Measurements from ENCODE around the gene IER3. TPM values are rescaled to one million over a fixed set of nuclear protein-coding genes. Genes with fewer than 3 reads are reported as not detected.
A peak's percentile ranks its signal among the peaks of the same experiment; 100 is the strongest.

Gene IER3
- total and polyA plus RNA-seq, 2 of the 13 experiments (the other 11 are each of a cell fraction or from before 2014, with no cell fraction given): 51.1 to 131 TPM

DNA sequence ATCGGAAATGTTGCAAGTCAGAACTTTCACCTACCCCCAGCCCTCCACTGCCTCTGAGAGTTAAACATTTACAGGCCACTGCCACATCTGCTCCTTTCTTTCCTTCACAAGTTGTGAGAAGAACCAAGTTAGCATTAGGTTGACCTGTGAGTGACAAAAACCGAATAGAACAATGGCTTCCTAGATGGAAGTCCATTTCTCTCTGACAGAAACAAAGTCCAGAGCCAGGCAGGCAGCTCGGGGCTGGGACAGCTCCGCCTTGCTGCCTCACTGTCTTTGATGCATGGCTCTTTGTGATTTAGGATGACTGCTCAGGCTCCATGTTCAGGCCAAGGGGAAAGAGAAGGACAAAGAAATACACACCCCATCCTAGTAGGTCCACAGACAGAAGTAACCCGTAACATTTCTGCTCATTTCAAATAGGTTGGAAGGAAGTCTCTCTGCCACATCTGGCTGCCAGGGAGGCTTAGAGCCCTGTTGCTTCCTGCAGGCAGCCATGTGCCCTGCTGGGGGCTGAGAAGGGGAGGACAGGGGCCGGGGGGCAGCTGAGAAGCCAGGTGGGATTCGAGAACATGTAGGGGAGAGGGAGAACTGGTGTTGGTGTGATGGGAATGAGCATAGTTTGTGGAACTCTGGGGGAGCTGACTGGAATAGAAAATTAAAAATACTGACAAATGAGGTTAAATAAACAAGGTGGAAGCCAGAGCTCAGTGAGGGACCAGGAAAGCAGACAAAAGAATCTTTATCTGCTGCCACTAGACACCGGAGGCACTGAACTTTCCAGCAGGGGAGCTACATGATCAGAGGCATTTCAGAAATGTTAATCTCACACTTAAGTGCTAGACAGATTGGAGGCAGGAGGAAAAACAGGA lies 19.5 kb upstream of the IER3 start (continued):
- peak; percentile 22; the same call in 1 of the 2 replicates for TF ChIP-seq ZBTB20 (CRISPR knock-in tag; IDR thresholded peaks at IDR 0.05; ENCODE audit: borderline replicate concordance, low read depth)
- TF ChIP-seq, protein P1, sequence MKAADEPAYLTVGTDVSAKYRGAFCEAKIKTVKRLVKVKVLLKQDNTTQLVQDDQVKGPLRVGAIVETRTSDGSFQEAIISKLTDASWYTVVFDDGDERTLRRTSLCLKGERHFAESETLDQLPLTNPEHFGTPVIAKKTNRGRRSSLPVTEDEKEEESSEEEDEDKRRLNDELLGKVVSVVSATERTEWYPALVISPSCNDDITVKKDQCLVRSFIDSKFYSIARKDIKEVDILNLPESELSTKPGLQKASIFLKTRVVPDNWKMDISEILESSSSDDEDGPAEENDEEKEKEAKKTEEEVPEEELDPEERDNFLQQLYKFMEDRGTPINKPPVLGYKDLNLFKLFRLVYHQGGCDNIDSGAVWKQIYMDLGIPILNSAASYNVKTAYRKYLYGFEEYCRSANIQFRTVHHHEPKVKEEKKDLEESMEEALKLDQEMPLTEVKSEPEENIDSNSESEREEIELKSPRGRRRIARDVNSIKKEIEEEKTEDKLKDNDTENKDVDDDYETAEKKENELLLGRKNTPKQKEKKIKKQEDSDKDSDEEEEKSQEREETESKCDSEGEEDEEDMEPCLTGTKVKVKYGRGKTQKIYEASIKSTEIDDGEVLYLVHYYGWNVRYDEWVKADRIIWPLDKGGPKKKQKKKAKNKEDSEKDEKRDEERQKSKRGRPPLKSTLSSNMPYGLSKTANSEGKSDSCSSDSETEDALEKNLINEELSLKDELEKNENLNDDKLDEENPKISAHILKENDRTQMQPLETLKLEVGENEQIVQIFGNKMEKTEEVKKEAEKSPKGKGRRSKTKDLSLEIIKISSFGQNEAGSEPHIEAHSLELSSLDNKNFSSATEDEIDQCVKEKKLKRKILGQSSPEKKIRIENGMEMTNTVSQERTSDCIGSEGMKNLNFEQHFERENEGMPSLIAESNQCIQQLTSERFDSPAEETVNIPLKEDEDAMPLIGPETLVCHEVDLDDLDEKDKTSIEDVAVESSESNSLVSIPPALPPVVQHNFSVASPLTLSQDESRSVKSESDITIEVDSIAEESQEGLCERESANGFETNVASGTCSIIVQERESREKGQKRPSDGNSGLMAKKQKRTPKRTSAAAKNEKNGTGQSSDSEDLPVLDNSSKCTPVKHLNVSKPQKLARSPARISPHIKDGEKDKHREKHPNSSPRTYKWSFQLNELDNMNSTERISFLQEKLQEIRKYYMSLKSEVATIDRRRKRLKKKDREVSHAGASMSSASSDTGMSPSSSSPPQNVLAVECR (CRISPR knock-in tag; IDR thresholded peaks at IDR 0.05; ENCODE audit: borderline replicate concordance): peak; percentile 58; the same call in 1 of the 2 replicates
- peak; percentile 72 for TF ChIP-seq RXRA (CRISPR knock-in tag; IDR thresholded peaks at IDR 0.05)
- TF ChIP-seq ZNF800 (CRISPR knock-in tag; IDR thresholded peaks at IDR 0.05): 0 out of 2 replicates have a peak, but pooled peaks have one; percentile 19
- TF ChIP-seq ZBTB7B (CRISPR knock-in tag; IDR thresholded peaks at IDR 0.05): peak; percentile 67
- peak; percentile 93; the same call in 1 of the 2 replicates for TF ChIP-seq ZNF33A (CRISPR knock-in tag; IDR thresholded peaks at IDR 0.05; ENCODE audit: borderline replicate concordance)
- TF ChIP-seq ZNF30 (CRISPR knock-in tag; IDR thresholded peaks at IDR 0.05): peak; percentile 63; the same call in 1 of the 2 replicates
- TF ChIP-seq YY1 (IDR thresholded peaks at IDR 0.05; ENCODE audit: insufficient read depth, insufficient replicate concordance, low read depth, low read length): peak; percentile 86
- TF ChIP-seq ZNF441 (CRISPR knock-in tag; IDR thresholded peaks at IDR 0.05; ENCODE audit: borderline replicate concordance): peak; percentile 61; the same call in 1 of the 2 replicates
- TF ChIP-seq ZNF275 (CRISPR knock-in tag; IDR thresholded peaks at IDR 0.05; ENCODE audit: borderline replicate concordance): peak; percentile 35; the same call in 1 of the 2 replicates
- TF ChIP-seq XBP1 (CRISPR knock-in tag; IDR thresholded peaks at IDR 0.05): peak; percentile 53; the same call in 1 of the 2 replicates
- TF ChIP-seq ZSCAN29 (CRISPR knock-in tag; conservative IDR thresholded peaks at IDR 0.05): peak; percentile 69; the same call in 1 of the 2 replicates
- peak; percentile 92 for TF ChIP-seq ZNF792 (CRISPR knock-in tag; IDR thresholded peaks at IDR 0.05)
- TF ChIP-seq ZBTB21 (CRISPR knock-in tag; IDR thresholded peaks at IDR 0.05): no peak
- 0 out of 2 replicates have a peak, but pooled peaks have one; percentile 15 for TF ChIP-seq BHLHE40 (IDR thresholded peaks at IDR 0.05; ENCODE audit: low read length)
- peak; percentile 96 for TF ChIP-seq SOX13 (IDR thresholded peaks at IDR 0.05)
- peak; percentile 94 to 99; a peak in 3 of 4 replicates for TF ChIP-seq SOX13 (CRISPR knock-in tag; conservative IDR thresholded peaks at IDR 0.05 in 1 of 2, IDR thresholded peaks at IDR 0.05 in 1 of 2)
- TF ChIP-seq ATF4 (CRISPR knock-in tag; IDR thresholded peaks at IDR 0.05): peak in 1 of 2 experiments; percentile 89; a peak in 2 of 4 replicates
- TF ChIP-seq LCORL (IDR thresholded peaks at IDR 0.05): 0 out of 2 replicates have a peak, but pooled peaks have one; percentile 44
- TF ChIP-seq LCORL (CRISPR knock-in tag; IDR thresholded peaks at IDR 0.05): peak; percentile 92
